ENCODE measurements around the gene CNNM4. TPM values are rescaled to one million over a fixed set of nuclear protein-coding genes. Genes with fewer than 3 reads are reported as not detected.

The CNNM4 gene
- total RNA-seq, 4 donors from 2014 or later: 19.0 to 53.9 (median 41.7) TPM

DNA sequence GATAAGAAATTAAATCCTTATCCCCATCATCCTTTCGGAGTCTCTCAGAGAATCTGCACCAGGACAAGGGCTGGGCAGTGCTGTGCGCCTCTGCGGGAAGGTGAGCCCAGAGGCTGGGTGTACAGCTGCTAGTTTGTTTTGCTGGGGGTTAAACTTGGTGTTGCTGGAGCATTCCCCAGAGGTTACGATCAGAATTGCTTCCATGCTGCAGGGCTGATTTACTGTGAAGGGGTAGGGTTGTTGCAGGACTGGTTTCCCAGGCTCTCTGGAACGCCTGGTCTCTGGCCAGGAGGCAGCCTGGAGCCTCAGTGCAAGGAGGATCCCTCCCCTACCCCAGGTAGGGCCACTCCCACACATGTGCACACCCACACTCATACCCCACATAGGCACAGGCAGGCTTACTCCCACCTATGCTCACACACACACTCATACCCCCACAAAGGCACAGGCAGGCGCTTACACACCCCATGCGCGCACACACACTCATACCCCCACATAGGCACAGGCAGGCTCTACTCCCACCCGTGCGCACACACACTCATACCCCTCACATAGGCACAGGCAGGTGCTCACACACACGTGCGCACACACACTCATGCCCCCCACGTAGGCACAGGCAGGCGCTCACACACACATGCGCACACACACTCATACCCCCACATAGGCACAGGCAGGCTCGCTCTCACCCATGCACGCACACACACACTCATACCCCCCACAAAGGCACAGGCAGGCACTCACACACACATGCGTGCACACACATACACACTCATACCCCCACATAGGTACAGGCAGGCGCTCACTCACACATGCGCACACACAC lies 11.3 kb downstream of the CNNM4 start:
- Histone ChIP-seq H3K27ac (peak overlapping the region in 2 of 4 donors; percentile 26 to 55), H3K27me3 (no peaks in the 10 kb centered on the region), H3K36me3 (no peaks in the 10 kb centered on the region), H3K9me3 (no peaks in the 10 kb centered on the region), H3K4me1 (peaks cover 0 to 80% (median 6%) of the 10 kb centered on the region in 4 donors), H3K4me3 (no peak overlapping the region)
- TF ChIP-seq, protein P1, sequence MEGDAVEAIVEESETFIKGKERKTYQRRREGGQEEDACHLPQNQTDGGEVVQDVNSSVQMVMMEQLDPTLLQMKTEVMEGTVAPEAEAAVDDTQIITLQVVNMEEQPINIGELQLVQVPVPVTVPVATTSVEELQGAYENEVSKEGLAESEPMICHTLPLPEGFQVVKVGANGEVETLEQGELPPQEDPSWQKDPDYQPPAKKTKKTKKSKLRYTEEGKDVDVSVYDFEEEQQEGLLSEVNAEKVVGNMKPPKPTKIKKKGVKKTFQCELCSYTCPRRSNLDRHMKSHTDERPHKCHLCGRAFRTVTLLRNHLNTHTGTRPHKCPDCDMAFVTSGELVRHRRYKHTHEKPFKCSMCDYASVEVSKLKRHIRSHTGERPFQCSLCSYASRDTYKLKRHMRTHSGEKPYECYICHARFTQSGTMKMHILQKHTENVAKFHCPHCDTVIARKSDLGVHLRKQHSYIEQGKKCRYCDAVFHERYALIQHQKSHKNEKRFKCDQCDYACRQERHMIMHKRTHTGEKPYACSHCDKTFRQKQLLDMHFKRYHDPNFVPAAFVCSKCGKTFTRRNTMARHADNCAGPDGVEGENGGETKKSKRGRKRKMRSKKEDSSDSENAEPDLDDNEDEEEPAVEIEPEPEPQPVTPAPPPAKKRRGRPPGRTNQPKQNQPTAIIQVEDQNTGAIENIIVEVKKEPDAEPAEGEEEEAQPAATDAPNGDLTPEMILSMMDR (IDR thresholded peaks at IDR 0.05): peak in 3 of 6 experiments; percentile 24 to 34 (median 32)
- peak in 1 of 2 donors; percentile 20 for TF ChIP-seq POLR2A (IDR thresholded peaks at IDR 0.05)
- DNase-seq: peak in 1 of 3 donors; percentile 60

DNA sequence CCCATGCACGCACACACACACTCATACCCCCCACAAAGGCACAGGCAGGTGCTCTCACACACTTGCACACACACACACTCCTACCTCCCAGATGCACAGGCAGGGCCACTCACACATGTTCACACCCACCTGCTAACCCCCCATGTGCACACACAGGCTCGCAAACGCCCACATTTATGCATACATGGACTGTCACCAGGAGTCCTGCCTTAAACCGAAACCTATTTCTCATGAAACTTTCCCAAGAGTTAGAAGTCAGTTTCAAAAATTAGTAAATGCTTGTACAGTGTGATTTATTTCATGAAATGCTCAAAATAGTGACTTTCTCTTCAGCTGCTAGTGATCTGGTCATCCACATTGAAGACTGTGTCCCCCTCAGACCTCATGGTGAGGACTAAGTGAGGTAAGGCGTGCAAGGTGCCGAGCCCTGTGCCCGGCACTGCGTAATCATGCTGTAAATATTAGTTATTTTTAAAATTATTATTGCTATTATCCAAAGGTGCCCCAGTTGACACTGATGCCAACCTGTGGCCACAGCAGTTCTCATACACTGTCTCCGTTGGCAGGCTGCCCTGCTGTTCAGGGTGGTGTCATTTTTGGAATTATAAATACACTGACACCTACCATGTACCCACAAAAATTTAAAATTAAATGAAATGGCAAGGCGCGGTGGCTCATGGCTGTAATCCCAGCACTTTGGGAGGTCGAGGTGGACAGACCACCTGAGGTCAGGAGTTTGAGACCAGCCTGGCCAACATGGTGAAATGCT lies 12.4 kb downstream of the CNNM4 start:
- H3K36me3 ChIP-seq: no peaks in the 10 kb centered on the region
- H3K27me3 ChIP-seq: no peaks in the 10 kb centered on the region
- peak overlapping the region in 3 of 4 donors; percentile 10 to 73 (median 37) for H3K27ac ChIP-seq
- TF ChIP-seq, protein P1 (IDR thresholded peaks at IDR 0.05): no peak
- no peak for TF ChIP-seq POLR2A (IDR thresholded peaks at IDR 0.05)
- peaks cover 0 to 69% (median 3%) of the 10 kb centered on the region in 4 donors for H3K4me1 ChIP-seq
- peak overlapping the region in 1 of 4 donors; percentile 34 for H3K4me3 ChIP-seq
- H3K9me3 ChIP-seq: no peaks in the 10 kb centered on the region
- no peak for DNase-seq

DNA sequence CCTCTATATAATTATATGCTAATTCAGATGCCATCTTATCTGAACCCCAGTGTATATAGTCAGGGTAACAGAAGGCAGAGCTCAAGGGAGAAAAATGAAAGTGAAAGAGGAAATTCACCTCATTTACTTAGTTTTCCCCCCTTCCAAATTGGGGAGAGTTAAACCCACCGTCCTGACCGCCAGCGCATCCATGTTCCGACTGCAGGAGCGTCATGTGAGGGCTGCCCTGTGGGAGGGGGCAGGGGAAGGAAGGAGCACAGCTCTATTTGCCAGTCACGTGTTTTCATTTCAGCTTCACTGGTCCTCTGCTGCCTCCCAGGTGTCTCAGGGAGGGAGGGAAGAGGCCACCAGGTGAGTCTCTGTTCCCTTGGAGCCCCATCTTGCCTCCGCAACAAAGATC lies 13.2 kb downstream of the CNNM4 start:
- TF ChIP-seq, protein P1 (IDR thresholded peaks at IDR 0.05): no peak
- TF ChIP-seq POLR2A (IDR thresholded peaks at IDR 0.05): no peak
- no peaks in the 10 kb centered on the region for H3K36me3 ChIP-seq
- no peaks in the 10 kb centered on the region for H3K9me3 ChIP-seq
- no peaks in the 10 kb centered on the region for H3K27me3 ChIP-seq
- H3K27ac ChIP-seq: peak overlapping the region; percentile 22 to 73 (median 52)
- peaks cover 0 to 61% (median 3%) of the 10 kb centered on the region in 4 donors for H3K4me1 ChIP-seq
- H3K4me3 ChIP-seq: peak overlapping the region; percentile 20 to 51 (median 36)
- peak in 2 of 3 donors; percentile 70 to 71 for DNase-seq

DNA sequence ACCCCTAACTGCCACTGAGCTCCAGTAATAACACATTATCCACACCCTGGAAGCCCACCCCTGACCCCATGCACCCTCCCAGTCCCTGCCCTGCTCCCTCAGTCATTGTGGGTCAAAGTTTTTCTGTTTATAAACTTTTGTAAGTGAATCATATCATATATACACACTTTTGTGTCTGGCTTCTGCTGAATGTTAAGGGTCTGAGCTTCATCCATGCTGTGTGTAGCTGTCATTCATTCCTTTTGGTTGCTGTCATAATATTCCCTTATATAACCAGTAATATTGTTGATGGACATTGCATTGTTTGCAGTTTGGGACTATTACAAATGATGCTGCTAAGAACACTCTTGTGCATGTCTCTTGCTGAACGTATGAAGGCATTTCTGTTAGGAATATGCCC lies 14.5 kb downstream of the CNNM4 start:
- TF ChIP-seq, protein P1 (IDR thresholded peaks at IDR 0.05): no peak
- TF ChIP-seq POLR2A (IDR thresholded peaks at IDR 0.05): no peak
- Histone ChIP-seq H3K4me1 (peaks cover 0 to 48% (median 3%) of the 10 kb centered on the region in 4 donors), H3K27me3 (no peaks in the 10 kb centered on the region), H3K4me3 (no peak overlapping the region), H3K36me3 (no peaks in the 10 kb centered on the region), H3K27ac (no peak overlapping the region), H3K9me3 (no peaks in the 10 kb centered on the region)
- no peak for DNase-seq

DNA sequence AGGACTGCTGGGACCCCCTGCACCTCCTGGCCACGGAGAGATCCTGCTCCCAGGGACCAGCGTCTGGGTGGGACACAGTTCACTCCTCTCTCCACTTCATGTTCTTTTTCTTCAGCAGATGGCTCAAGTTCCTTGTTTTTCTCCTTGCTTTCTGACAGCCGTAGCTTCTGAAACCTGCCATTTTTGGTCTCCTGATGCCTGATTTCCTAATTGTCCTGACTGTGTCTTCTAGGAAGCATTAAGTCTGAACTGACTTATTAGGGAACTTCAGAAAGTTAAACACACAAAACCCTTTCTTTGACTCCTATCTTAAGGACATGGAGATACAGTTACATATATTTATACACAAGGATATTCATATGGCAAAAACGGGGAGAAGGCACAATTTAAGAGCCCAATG lies 22.7 kb downstream of the CNNM4 start:
- no peak for DNase-seq
- TF ChIP-seq, protein P1 (IDR thresholded peaks at IDR 0.05): no peak
- TF ChIP-seq POLR2A (IDR thresholded peaks at IDR 0.05): no peak
- H3K27me3 ChIP-seq: no peaks in the 10 kb centered on the region
- no peaks in the 10 kb centered on the region for H3K9me3 ChIP-seq
- no peaks in the 10 kb centered on the region for H3K36me3 ChIP-seq
- no peak overlapping the region for H3K27ac ChIP-seq
- no peak overlapping the region for H3K4me3 ChIP-seq
- peaks cover 0 to 23% (median 3%) of the 10 kb centered on the region in 4 donors for H3K4me1 ChIP-seq

Measured in Peyer's patch (tissue), 4 donors.